ENCODE measurements around the gene TMEFF2.

TMEFF2 gene

DNA sequence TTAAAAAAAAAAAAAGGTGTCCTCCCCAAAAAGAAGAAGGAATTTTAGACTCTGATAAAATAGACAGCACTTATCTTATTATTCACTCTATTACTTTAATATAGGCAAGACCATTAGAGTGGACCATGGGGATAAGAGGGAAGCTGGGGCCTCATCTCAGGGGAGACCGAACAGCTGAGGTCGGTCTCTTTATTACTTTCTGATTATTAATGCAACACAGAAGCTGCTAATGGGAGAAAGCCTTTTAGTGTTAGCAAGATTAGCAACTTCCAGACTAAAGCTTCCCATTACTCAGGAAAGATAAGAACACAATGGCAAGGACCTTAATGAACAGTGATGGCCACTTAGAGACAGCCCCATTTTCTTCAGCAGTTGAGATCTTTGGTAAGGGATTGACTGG, 135.5 kb downstream of the TMEFF2 start:
- DNase-seq, result no peak

DNA sequence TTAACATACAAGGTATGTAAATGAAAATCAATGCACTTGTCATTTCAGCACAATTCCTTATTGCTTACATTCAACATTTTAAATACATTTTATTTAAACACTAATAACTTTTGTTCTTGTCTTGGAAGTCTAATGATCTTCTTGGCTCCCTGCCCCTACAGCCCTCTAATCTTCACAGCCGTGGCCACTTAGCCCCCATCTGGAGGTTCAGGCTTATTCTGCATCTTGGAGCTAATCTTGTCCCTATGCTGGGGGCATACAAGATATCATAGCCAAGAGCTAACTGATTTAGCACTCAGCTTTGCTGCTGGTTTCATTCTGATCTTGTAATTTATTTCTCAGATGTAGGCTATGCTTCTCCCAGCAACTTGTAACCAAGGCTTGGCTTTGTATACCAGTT, 140.8 kb downstream of the TMEFF2 start:
- no peak for DNase-seq

- peak; percentile 34 for DNase-seq
These were observed 143.2 kb downstream of the TMEFF2 start for GRCh38 chr2:192051533-192051932.

- DNase-seq, result no peak
These were observed 145.4 kb downstream of the TMEFF2 start for GRCh38 chr2:192049362-192049761.

- no peak for DNase-seq
These were observed 147.2 kb downstream of the TMEFF2 start for GRCh38 chr2:192047315-192048107.

GRCh38 chr2:192044496-192044895, 150.2 kb downstream of the TMEFF2 start:
- DNase-seq, result no peak

- DNase-seq, result no peak
These were observed 151.4 kb downstream of the TMEFF2 start for GRCh38 chr2:192043216-192043870.

DNA sequence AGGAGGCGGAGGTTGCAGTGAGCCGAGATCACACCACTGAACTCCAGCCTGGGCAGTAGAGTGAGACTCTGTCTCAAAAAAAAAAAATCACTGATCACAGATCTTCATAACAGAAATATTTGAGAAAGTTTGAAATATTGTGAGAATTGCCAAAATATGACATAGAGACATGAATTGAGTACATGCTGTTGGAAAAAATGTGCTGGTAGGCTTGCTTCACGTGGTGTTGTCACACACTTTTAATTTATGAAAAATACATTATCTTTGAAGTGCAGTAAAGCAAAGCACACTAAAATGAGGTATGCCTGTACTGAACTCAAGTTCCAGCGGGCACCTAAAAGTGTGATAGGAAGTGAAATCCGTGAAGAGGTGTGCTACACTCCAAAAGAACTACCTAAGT, 152.6 kb downstream of the TMEFF2 start:
- no peak for DNase-seq

DNA sequence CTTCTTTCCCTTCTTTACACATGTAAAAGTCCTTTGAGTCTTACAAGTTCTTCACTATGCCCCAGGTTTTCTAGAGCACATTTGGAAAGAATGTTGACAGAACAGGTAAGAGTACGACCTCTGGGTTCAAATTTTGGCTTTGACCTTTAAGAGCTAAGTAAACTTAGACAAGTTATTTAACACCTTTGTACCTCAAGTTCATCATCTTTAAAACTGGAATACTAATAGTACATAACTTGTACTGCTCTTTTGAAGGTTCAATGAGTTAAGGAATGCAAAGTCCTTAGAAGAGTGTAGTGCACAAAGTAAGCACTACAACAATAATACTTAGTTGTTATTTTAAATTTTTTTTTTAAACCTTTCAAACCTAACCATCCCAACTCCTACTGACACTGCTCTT, 156.6 kb downstream of the TMEFF2 start:
- no peak for DNase-seq

DNA sequence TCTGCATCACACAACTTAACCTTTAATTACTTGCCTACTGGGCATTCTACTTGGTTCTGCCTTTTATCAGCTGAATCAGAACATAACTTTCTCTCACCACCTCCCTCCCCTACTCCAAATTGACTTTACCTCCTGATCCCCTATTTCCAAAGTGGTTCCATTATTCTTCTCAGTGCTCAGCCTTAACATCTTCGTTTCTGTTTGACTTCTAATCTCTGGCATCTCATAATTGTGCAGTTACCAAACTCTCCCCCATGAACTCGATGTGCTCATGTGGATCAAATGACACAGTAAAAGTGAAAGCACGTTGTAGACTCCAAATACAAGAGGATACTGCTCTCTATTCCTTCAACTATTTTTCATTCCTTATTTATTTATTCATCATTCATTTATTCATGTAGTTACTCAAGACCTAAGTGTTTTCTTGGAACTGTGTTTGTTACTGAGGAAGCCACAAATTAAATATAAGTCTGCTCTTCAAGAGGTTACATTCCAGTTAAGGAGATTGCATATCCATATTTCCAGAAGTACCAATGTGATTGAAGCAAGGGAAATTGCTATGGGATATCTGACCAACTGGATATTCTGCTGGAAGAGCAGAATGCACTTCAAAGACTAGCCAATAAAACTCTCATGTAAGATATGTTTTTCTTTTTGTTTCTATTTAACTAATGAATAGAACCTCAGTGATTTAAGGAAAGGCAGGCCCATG, 158.8 kb downstream of the TMEFF2 start:
- DNase-seq, result no peak

DNA sequence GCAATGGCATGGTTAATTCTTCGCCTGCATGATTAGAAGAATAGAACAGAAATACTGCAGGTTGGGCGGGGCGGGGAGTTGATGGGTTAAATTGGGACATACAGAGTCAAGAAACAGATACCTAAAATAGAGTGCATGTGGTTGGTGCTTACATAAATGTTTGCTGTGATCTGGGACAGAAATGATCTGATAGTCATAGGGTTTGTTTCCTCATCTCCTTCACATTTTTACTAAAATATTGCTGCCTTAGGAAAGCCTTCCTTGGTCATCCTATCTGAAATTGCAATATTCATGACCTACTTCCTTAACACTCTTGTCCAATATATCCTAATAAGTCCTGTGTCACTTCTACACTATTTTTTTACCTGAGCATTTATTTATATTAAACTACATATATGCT, 163.9 kb downstream of the TMEFF2 start:
- no peak for DNase-seq

DNA sequence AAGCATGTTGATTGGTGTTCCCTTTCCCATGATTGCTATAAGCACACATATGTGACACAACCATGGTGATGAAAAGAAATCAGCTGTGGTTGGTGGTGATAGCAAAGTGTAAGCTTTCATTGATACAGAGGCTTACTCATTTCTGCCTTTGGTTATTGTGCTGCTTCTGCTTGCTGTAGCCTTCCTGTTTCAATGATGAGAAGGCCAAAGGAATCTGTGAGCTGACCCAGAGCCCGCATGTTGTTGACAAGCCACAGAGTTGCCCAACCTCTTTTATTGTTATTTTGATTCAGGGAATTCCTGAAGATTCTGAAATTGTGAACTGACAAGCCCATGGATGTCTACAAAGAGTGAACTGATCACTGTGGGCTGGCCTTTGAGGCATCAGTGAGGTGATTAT, 164.4 kb downstream of the TMEFF2 start:
- no peak for DNase-seq

DNA sequence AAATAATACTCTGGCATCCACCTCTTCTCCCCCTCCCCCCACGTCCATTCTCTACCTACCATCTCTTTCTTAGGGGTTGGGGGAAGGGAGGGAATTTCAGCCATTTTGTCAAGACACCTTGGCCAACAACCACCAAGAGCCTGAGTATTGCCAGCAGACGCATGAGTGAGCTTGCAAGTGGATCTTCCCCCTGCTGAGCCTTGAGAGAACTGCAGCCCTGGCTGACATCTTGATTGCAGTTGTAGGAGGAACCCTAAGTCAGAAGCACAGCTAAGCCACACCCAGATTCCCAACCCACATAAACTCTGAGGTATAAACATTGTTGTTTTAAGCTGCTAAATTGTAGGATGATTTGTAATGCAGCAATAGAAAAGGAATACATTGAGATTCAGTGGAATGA, 165.6 kb downstream of the TMEFF2 start:
- DNase-seq, result peak; percentile 2

- DNase-seq, result no peak
These were observed 168.0 kb downstream of the TMEFF2 start for GRCh38 chr2:192026825-192027120.

DNA sequence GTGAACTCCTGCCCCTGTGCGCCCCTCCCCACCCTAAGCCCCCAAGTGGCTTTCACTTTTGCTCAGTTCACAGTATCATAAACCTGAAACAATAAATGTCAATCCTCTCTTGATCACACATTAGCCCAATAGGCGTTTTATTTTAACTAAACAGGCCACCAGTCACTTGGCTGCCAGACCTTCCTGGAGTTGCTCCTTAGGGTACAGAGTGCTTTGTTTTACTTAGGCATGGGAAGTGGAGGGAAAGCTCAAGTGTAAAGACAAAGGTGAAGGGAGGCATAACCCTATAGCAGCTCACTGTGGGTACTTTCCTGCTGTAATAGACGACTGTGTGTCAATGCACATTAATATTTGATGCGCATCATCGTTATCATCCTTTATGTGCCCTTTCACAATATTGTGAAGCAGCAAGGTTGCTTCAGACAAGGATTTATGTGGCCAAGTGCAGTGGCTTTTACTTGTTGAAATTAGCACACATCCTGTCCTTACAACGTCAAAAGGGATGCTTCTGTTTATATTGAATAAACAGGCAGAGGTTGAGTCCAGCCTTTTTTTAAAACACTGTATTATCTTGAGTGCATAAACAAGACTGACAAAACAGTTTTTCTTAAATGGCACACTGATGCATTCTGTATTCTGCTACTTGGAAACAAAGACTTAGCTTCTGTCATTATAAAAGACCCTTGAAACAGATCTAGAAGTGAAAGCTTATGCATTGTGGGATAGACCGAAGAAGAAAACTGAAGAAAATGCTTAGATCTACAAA, 168.5 kb downstream of the TMEFF2 start:
- no peak for DNase-seq

- no peak for DNase-seq
These were observed 169.1 kb downstream of the TMEFF2 start for GRCh38 chr2:192025637-192026036.

- DNase-seq, result no peak
These were observed 171.7 kb downstream of the TMEFF2 start for GRCh38 chr2:192023006-192023405.

DNA sequence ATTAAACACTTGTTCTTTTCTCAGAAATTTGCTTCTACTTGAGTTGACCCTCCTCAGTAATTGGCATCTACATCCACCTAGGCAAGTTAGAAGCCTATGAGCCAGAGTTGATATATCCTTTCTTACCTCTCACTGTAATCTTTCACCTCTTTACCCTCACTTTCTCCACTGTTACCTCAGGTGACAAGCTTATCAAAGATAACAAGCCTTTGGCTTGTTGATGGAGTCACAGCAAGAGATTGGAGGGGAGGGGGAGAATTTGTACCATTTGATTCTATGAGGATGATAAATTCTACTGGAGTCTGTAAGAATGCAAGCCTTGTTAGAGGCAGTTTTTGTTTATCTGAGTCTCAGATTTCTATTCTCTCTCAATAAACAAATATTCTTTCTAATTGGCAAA, 176.9 kb downstream of the TMEFF2 start:
- no peak for DNase-seq

DNA sequence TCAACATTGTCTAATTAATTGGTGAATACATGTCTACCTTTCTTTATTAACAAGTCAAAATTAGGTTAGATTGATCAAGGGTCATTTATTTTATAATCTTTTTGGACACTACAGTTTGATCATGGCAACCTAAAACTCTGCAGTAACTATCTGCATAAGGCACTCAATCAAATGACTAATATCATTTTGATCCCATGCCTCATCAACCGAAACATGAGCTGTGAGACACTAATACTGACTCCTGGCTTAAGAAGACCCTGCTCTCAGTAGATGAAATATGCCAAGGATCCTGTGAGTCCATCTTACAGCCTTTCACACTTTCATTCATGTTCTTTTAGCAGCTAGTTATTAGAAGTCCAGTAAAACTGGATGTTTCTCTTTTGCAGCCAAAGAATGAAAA, 178.5 kb downstream of the TMEFF2 start:
- DNase-seq, result no peak

DNA sequence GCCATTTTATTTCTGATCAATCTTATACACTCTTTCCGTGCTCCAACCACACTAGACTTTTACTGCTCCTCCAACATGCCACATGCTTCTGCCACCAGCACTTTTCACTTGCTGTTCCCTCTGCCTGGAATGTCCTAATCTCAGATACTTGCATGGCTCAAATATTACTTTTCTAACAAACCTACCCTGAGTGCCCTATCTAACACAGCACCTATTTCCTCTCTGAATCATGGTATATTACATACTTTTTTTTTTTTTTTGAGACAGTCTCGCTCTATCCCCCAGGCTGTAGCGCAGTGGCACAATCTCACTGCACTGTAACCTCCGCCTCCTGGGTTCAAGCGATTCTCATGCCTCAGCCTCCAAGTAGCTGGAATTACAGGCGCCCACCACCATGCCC, 181.5 kb downstream of the TMEFF2 start:
- DNase-seq, result no peak

GRCh38 chr2:192011196-192011595, 183.5 kb downstream of the TMEFF2 start:
- DNase-seq, result no peak

DNA sequence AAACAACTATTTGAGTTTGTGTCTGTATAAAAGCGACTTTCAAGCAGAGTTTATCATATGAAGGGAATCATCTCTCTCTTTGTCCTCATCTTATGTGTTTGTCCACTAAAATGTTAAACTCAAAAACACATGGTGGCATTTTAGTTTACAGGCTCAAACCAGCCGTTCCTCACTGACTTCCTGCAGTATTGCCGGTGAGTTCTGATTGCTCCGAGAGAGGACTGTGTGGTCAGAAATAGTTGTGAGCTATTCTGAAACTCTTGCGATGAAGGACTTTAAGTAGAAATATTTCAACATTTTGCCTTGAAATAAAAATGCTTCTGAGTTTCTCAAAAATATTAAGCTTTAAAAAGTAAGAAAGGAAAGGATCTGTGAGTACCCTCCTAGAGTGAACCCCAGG, 184.7 kb downstream of the TMEFF2 start:
- no peak for DNase-seq

- no peak for DNase-seq
These were observed 187.0 kb downstream of the TMEFF2 start for GRCh38 chr2:192007581-192008228.

Measured in NCI-H2171 (cell line).